ENCODE results near the gene FSTL5. TPM values are rescaled to one million over a fixed set of nuclear protein-coding genes. Genes with fewer than 3 reads are reported as not detected.
"Not testable (repeated sequence)": the region's sequence is repeated elsewhere in the genome, so short reads cannot be mapped to it uniquely, and the experiment has no call there.

Gene FSTL5
- total and polyA plus RNA-seq, 2 experiments from 2014 or later, result 0.12 to 0.59 TPM

GRCh38 chr4:161792991-161793390, 370.8 kb downstream of the FSTL5 start:
- Histone ChIP-seq H3K27me3 (no peaks in the 10 kb centered on the region), H3K36me3 (no peaks in the 10 kb centered on the region), H3K27ac (no peak overlapping the region), H3K9me3 (ENCODE audit: low read depth) (no peaks in the 10 kb centered on the region), H3K4me3 (no peak overlapping the region), H3K4me1 (ENCODE audit: low read depth) (no peaks in the 10 kb centered on the region)
- no peak for TF ChIP-seq CTCF (IDR thresholded peaks at IDR 0.05; ENCODE audit: low read depth, low read length)
- DNase-seq (ENCODE audit: low read depth in 1 of 2, low spot score in 1 of 2), result no peak

- no peaks in the 10 kb centered on the region for H3K27me3 ChIP-seq
- no peaks in the 10 kb centered on the region for H3K9me3 ChIP-seq (ENCODE audit: low read depth)
- H3K27ac ChIP-seq, result no peak overlapping the region
- H3K36me3 ChIP-seq, result no peaks in the 10 kb centered on the region
- no peak overlapping the region for H3K4me3 ChIP-seq
- DNase-seq (ENCODE audit: low read depth in 1 of 2, low spot score in 1 of 2), result no peak
- no peaks in the 10 kb centered on the region for H3K4me1 ChIP-seq (ENCODE audit: low read depth)
- no peak for TF ChIP-seq CTCF (IDR thresholded peaks at IDR 0.05; ENCODE audit: low read depth, low read length)
Measured at GRCh38 chr4:161791796-161792556, 371.8 kb downstream of the FSTL5 start.

GRCh38 chr4:161767116-161767515, 396.7 kb downstream of the FSTL5 start:
- no peaks in the 10 kb centered on the region for H3K9me3 ChIP-seq (ENCODE audit: low read depth)
- H3K27me3 ChIP-seq, result no peaks in the 10 kb centered on the region
- H3K36me3 ChIP-seq, result no peaks in the 10 kb centered on the region
- no peak for TF ChIP-seq CTCF (IDR thresholded peaks at IDR 0.05; ENCODE audit: low read depth, low read length)
- H3K4me1 ChIP-seq (ENCODE audit: low read depth), result no peaks in the 10 kb centered on the region
- peak in 1 of 2 donors; percentile 15 for DNase-seq (ENCODE audit: low read depth in 1 of 2, low spot score in 1 of 2)
- H3K4me3 ChIP-seq, result no peak overlapping the region
- H3K27ac ChIP-seq, result no peak overlapping the region

GRCh38 chr4:161762796-161763195, 401.0 kb downstream of the FSTL5 start:
- H3K27me3 ChIP-seq, result no peaks in the 10 kb centered on the region
- H3K36me3 ChIP-seq, result no peaks in the 10 kb centered on the region
- H3K27ac ChIP-seq, result no peak overlapping the region
- H3K9me3 ChIP-seq (ENCODE audit: low read depth), result no peaks in the 10 kb centered on the region
- TF ChIP-seq CTCF (IDR thresholded peaks at IDR 0.05; ENCODE audit: low read depth, low read length), result no peak
- peak in 1 of 2 donors; percentile 27 for DNase-seq (ENCODE audit: low read depth in 1 of 2, low spot score in 1 of 2)
- H3K4me1 ChIP-seq (ENCODE audit: low read depth), result no peaks in the 10 kb centered on the region
- no peak overlapping the region for H3K4me3 ChIP-seq

GRCh38 chr4:161760008-161760407, 403.8 kb downstream of the FSTL5 start:
- Histone ChIP-seq H3K9me3 (ENCODE audit: low read depth) (no peaks in the 10 kb centered on the region), H3K4me1 (ENCODE audit: low read depth) (no peaks in the 10 kb centered on the region), H3K36me3 (no peaks in the 10 kb centered on the region), H3K27me3 (no peaks in the 10 kb centered on the region), H3K27ac (no peak overlapping the region), H3K4me3 (no peak overlapping the region)
- no peak for TF ChIP-seq CTCF (IDR thresholded peaks at IDR 0.05; ENCODE audit: low read depth, low read length)
- no peak for DNase-seq (ENCODE audit: low read depth in 1 of 2, low spot score in 1 of 2)

- not testable (repeated sequence) for H3K9me3 ChIP-seq (ENCODE audit: low read depth); H3K4me1 ChIP-seq (ENCODE audit: low read depth); H3K36me3 ChIP-seq; H3K27ac ChIP-seq; H3K4me3 ChIP-seq; DNase-seq (ENCODE audit: low read depth in 1 of 2, low spot score in 1 of 2); H3K27me3 ChIP-seq
Measured at GRCh38 chr4:161758412-161758811, 405.4 kb downstream of the FSTL5 start.
